GF-D8 (cell line): ENCODE measurements around the gene GAB1.

Experiments
- DNase-seq: peaks from one replicate; lab custom pipeline; 2025; lab: John Stamatoyannopoulos, UW

Gene GAB1

GRCh38 chr4:143358923-143359643 is 22.4 kb downstream of the GAB1 start:
- peak; percentile 16 for DNase-seq

GRCh38 chr4:143359644-143360193 is 23.0 kb downstream of the GAB1 start:
- DNase-seq = no peak

- no peak for DNase-seq
These were observed 24.4 kb downstream of the GAB1 start for GRCh38 chr4:143360838-143361625.

- no peak for DNase-seq
These were observed 25.8 kb downstream of the GAB1 start for GRCh38 chr4:143362349-143363046.

GRCh38 chr4:143363332-143363731 is 26.7 kb downstream of the GAB1 start:
- DNase-seq = no peak

- no peak for DNase-seq
These were observed 27.4 kb downstream of the GAB1 start for GRCh38 chr4:143364063-143364462.

DNA sequence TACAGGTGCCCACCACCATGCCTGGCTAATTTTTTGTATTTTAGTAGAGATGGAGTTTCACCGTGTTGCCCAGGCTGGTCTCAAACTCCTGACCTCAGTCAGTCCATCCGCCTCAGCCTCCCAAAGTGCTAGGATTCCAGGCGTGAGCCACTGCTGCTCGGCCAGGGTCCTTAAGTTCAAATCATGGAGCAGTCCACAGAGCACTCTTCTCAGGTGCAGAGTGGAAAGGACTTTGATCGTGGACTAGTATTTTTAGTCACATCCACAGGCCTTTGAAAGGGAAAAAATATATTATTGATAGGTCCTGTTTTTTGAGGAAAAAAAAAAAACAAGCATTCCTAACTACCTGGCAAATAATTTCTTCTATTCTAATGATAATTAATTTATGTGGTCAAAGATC is 31.2 kb downstream of the GAB1 start:
- no peak for DNase-seq

DNA sequence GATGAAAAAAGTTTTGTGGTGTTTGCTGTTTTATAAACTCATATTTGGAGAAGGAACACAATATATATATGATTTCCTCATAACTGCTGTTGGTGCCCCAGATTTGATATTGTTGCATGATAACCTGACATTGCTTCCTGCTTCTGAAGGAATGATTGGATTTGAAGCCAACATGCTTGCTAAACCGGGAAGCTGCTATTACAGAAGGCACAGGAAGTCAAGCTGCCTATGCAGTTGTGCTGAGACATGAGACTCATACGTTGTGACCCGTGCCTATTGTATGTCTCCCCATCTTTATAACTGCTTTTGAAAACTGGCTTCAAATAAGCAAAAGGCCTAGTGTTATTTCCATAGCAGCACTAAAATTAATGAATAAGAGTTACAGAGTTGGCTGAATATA is 32.9 kb downstream of the GAB1 start:
- DNase-seq = no peak

- DNase-seq = no peak
These were observed 35.6 kb downstream of the GAB1 start for GRCh38 chr4:143372093-143372915.

DNA sequence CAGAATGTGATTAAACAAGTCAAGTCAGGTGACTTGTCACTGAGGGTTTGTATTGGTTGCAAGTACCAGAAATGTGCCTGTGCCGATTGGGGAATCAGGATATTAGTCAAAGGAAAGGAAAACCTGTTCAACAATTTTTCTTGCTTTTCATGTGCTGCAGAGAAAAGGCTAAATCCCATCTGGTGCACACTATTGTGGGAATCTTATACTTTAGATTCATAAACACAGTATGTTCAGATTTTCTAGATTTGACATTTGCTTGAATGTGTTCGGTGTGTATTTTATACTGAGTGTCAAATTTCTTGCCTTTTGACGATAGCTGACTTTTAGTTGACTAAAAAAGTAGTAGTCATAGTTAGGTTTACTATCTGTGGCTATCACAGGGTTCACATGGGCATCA is 37.6 kb downstream of the GAB1 start:
- no peak for DNase-seq

- DNase-seq = no peak
These were observed 38.1 kb downstream of the GAB1 start for GRCh38 chr4:143374771-143375170.

GRCh38 chr4:143375326-143376073 is 38.8 kb downstream of the GAB1 start:
- no peak for DNase-seq

GRCh38 chr4:143377611-143378099 is 41.0 kb downstream of the GAB1 start:
- DNase-seq = no peak

- DNase-seq = no peak
These were observed 44.0 kb downstream of the GAB1 start for GRCh38 chr4:143380629-143381028.

GRCh38 chr4:143381189-143382118 is 44.8 kb downstream of the GAB1 start:
- DNase-seq = no peak

DNA sequence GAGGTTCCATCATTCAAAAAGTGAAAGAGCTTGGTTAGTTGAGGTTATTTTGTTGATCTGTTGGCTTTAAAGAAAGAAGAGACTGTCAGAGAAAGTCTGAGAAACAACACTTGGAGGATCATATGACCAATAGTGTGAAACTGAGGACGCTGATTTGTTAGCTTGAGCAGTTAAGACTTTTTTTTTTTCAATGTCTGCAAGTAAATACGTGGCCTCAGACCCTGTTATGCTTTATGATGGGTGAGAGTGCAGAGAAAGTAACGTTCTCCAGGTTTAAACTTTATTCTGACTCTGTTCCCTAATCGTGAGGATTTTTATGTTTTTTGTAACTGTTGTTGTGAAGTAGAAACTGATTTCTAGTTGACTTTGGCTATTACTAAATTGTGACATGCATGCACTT is 45.9 kb downstream of the GAB1 start:
- no peak for DNase-seq

GRCh38 chr4:143383005-143383574 is 46.4 kb downstream of the GAB1 start:
- DNase-seq = no peak

DNA sequence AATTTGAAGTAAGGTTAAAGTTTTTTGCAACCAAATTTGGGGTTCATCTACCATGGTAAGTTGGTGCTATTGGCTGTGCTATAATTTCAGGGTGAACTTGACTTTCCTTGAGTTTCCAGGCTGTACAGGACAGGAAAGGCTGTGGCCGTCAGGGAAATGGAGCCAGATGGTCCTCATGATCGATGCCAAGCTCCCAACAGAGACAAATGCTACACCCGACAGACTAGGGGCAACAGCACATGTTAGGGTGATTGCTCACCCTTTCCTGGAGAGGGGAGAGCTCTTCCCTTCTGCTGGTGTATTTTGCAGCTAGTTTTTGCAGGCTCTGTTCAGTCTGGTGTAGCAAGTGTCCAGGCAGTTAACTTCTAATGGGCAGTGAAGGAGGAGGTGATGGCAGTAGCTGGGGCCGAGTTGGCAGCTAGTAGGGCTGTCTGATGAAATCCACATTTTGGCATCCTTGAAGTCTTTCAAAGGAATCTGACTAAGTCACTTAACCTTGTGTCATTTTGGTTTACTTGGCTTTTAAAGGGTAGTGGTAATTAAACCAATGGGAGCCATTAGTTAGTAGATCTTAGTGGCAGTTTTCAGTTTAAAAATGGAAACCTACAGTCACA is 47.8 kb downstream of the GAB1 start:
- DNase-seq = no peak

DNA sequence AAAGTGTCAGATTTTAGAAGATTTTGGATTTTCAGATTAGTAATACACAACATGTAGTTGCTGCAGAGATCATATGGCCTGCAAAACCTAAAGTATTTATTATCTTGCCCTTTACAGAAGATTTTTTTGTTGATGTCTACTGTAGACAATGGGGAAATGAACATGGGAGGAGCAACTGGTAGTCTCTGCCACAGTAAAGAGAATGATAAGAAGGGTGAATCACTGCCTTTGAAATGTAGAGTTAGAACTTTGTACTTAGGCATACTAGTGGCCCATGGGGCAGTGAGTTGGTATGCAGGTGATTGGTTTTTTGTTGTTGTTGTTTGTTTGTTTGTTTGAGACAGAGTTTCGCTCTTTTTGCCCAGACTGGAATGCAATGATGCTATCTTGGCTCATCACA is 50.1 kb downstream of the GAB1 start:
- DNase-seq = no peak
